ENCODE measurements around the gene NOL11. TPM values are rescaled to one million over a fixed set of nuclear protein-coding genes. Genes with fewer than 3 reads are reported as not detected.
A peak's percentile ranks its signal among the peaks of the same experiment; 100 is the strongest.

Gene NOL11
- total and polyA plus RNA-seq, 2 experiments from 2014 or later, result 116 to 130 TPM

DNA sequence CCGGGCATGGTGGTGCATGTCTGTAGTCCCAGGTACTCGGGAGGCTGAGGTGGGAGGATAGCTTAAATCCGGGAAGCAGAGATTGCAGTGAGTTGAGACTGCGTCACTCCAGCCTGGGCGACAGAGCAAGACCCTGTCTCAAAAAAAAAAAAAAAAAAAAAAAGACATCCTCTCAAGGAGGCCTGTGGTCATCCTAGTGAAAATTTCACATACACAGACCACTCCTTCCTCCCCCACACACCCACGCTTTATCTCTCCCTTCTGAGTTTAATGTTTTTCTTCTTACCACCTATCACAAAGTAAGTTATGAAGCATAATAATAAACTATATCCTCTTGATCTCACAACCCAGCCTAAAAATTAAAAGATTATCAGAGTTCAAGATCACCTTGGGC is 1.3 kb upstream of the NOL11 start:
- no peak overlapping the region for H3K27ac Mint-ChIP-seq
- H3K4me3 Mint-ChIP-seq, result peak overlapping the region; percentile 98; the same call in 1 of the 3 replicates
- H3K4me1 ChIP-seq (ENCODE audit: insufficient read depth), result peaks cover 17% of the 10 kb centered on the region
- H3K27ac ChIP-seq (ENCODE audit: low read depth), result no peak overlapping the region; the same call in 1 of the 2 replicates
- no peak overlapping the region for H3K4me3 ChIP-seq
- ATAC-seq (no peak), DNase-seq (ENCODE audit: low spot score) (no peak)
- no peaks in the 10 kb centered on the region for H3K27me3 ChIP-seq (ENCODE audit: insufficient read depth)
- peaks cover 23% of the 10 kb centered on the region for H3K36me3 Mint-ChIP-seq (ENCODE audit: low read depth)
- no peak overlapping the region for H3K4me2 ChIP-seq
- H3K36me3 ChIP-seq (ENCODE audit: insufficient read depth), result peaks cover 19% of the 10 kb centered on the region
- H3K9me3 Mint-ChIP-seq, result peaks cover 7% of the 10 kb centered on the region; the same call in 2 of the 3 replicates
- H3K79me2 ChIP-seq (replicated peaks; ENCODE audit: insufficient read depth), result peaks cover 33% of the 10 kb centered on the region
- H2AFZ ChIP-seq, result no peak overlapping the region; the same call in 1 of the 2 replicates
- no peaks in the 10 kb centered on the region for H3K9me2 ChIP-seq (ENCODE audit: insufficient read depth)
- H3F3A ChIP-seq (replicated peaks; ENCODE audit: low read depth), result peaks cover 11% of the 10 kb centered on the region; the same call in 1 of the 2 replicates
- H3K27me3 Mint-ChIP-seq (ENCODE audit: insufficient read depth, low read depth, poor library complexity), result peaks cover 6% of the 10 kb centered on the region
- TF ChIP-seq, protein P1, sequence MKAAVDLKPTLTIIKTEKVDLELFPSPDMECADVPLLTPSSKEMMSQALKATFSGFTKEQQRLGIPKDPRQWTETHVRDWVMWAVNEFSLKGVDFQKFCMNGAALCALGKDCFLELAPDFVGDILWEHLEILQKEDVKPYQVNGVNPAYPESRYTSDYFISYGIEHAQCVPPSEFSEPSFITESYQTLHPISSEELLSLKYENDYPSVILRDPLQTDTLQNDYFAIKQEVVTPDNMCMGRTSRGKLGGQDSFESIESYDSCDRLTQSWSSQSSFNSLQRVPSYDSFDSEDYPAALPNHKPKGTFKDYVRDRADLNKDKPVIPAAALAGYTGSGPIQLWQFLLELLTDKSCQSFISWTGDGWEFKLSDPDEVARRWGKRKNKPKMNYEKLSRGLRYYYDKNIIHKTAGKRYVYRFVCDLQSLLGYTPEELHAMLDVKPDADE (IDR thresholded peaks at IDR 0.05), result no peak
- TF ChIP-seq POLR2AphosphoS5 (IDR thresholded peaks at IDR 0.05; ENCODE audit: low read depth) (no peak), JUNB (IDR thresholded peaks at IDR 0.05; ENCODE audit: unreplicated experiment) (no peak), NANOG (IDR thresholded peaks at IDR 0.05; ENCODE audit: borderline replicate concordance) (no peak), EZH2 (IDR thresholded peaks at IDR 0.05; ENCODE audit: low read depth, unreplicated experiment) (no peak), CREB1 (CRISPR knock-in tag; IDR thresholded peaks at IDR 0.05; ENCODE audit: low read depth) (no peak), ZNF331 (CRISPR knock-in tag; IDR thresholded peaks at IDR 0.05; ENCODE audit: low read depth) (no peak), ZNF114 (CRISPR knock-in tag; IDR thresholded peaks at IDR 0.05) (no peak), EZH2phosphoT487 (IDR thresholded peaks at IDR 0.05; ENCODE audit: unreplicated experiment) (no peak), STAT1 (IDR thresholded peaks at IDR 0.05; ENCODE audit: unreplicated experiment) (no peak), REST (IDR thresholded peaks at IDR 0.05; ENCODE audit: unreplicated experiment) (no peak)
- TF ChIP-seq, protein P2, sequence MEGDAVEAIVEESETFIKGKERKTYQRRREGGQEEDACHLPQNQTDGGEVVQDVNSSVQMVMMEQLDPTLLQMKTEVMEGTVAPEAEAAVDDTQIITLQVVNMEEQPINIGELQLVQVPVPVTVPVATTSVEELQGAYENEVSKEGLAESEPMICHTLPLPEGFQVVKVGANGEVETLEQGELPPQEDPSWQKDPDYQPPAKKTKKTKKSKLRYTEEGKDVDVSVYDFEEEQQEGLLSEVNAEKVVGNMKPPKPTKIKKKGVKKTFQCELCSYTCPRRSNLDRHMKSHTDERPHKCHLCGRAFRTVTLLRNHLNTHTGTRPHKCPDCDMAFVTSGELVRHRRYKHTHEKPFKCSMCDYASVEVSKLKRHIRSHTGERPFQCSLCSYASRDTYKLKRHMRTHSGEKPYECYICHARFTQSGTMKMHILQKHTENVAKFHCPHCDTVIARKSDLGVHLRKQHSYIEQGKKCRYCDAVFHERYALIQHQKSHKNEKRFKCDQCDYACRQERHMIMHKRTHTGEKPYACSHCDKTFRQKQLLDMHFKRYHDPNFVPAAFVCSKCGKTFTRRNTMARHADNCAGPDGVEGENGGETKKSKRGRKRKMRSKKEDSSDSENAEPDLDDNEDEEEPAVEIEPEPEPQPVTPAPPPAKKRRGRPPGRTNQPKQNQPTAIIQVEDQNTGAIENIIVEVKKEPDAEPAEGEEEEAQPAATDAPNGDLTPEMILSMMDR (conservative IDR thresholded peaks at IDR 0.05; ENCODE audit: low read depth in 2 of 2), result no peak
- TF ChIP-seq, protein P3, sequence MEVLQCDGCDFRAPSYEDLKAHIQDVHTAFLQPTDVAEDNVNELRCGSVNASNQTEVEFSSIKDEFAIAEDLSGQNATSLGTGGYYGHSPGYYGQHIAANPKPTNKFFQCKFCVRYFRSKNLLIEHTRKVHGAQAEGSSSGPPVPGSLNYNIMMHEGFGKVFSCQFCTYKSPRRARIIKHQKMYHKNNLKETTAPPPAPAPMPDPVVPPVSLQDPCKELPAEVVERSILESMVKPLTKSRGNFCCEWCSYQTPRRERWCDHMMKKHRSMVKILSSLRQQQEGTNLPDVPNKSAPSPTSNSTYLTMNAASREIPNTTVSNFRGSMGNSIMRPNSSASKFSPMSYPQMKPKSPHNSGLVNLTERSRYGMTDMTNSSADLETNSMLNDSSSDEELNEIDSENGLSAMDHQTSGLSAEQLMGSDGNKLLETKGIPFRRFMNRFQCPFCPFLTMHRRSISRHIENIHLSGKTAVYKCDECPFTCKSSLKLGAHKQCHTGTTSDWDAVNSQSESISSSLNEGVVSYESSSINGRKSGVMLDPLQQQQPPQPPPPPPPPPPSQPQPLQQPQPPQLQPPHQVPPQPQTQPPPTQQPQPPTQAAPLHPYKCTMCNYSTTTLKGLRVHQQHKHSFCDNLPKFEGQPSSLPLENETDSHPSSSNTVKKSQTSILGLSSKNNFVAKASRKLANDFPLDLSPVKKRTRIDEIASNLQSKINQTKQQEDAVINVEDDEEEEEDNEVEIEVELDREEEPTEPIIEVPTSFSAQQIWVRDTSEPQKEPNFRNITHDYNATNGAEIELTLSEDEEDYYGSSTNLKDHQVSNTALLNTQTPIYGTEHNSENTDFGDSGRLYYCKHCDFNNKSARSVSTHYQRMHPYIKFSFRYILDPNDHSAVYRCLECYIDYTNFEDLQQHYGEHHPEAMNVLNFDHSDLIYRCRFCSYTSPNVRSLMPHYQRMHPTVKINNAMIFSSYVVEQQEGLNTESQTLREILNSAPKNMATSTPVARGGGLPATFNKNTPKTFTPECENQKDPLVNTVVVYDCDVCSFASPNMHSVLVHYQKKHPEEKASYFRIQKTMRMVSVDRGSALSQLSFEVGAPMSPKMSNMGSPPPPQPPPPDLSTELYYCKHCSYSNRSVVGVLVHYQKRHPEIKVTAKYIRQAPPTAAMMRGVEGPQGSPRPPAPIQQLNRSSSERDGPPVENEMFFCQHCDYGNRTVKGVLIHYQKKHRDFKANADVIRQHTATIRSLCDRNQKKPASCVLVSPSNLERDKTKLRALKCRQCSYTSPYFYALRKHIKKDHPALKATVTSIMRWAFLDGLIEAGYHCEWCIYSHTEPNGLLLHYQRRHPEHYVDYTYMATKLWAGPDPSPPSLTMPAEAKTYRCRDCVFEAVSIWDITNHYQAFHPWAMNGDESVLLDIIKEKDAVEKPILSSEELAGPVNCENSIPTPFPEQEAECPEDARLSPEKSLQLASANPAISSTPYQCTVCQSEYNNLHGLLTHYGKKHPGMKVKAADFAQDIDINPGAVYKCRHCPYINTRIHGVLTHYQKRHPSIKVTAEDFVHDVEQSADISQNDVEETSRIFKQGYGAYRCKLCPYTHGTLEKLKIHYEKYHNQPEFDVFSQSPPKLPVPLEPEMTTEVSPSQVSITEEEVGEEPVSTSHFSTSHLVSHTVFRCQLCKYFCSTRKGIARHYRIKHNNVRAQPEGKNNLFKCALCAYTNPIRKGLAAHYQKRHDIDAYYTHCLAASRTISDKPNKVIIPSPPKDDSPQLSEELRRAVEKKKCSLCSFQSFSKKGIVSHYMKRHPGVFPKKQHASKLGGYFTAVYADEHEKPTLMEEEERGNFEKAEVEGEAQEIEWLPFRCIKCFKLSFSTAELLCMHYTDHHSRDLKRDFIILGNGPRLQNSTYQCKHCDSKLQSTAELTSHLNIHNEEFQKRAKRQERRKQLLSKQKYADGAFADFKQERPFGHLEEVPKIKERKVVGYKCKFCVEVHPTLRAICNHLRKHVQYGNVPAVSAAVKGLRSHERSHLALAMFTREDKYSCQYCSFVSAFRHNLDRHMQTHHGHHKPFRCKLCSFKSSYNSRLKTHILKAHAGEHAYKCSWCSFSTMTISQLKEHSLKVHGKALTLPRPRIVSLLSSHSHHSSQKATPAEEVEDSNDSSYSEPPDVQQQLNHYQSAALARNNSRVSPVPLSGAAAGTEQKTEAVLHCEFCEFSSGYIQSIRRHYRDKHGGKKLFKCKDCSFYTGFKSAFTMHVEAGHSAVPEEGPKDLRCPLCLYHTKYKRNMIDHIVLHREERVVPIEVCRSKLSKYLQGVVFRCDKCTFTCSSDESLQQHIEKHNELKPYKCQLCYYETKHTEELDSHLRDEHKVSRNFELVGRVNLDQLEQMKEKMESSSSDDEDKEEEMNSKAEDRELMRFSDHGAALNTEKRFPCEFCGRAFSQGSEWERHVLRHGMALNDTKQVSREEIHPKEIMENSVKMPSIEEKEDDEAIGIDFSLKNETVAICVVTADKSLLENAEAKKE (CRISPR knock-in tag; IDR thresholded peaks at IDR 0.05), result no peak
- H4K20me1 ChIP-seq (replicated peaks; ENCODE audit: insufficient read depth), result peaks cover 3% of the 10 kb centered on the region; the same call in 1 of the 2 replicates
- H3K4me1 Mint-ChIP-seq, result peaks cover 8% of the 10 kb centered on the region

All from GM23338 (cell line).